ENCODE measurements around the gene APOBEC3A.
"Not testable (repeated sequence)": the region's sequence is repeated elsewhere in the genome, so short reads cannot be mapped to it uniquely, and the experiment has no call there.

APOBEC3A gene

GRCh38 chr22:38943201-38943600 is 14.2 kb upstream of the APOBEC3A start:
- DNase-seq (ENCODE audit: low read depth): no peak

- no peak for DNase-seq (ENCODE audit: low read depth)
Measured at GRCh38 chr22:38943882-38944281, 13.5 kb upstream of the APOBEC3A start.

GRCh38 chr22:38944653-38945052 is 12.8 kb upstream of the APOBEC3A start:
- no peak for DNase-seq (ENCODE audit: low read depth)

GRCh38 chr22:38945706-38946338 is 11.6 kb upstream of the APOBEC3A start:
- not testable (repeated sequence) for DNase-seq (ENCODE audit: low read depth)

- no peak for DNase-seq (ENCODE audit: low read depth)
Measured at GRCh38 chr22:38946771-38947170, 10.6 kb upstream of the APOBEC3A start.

DNA sequence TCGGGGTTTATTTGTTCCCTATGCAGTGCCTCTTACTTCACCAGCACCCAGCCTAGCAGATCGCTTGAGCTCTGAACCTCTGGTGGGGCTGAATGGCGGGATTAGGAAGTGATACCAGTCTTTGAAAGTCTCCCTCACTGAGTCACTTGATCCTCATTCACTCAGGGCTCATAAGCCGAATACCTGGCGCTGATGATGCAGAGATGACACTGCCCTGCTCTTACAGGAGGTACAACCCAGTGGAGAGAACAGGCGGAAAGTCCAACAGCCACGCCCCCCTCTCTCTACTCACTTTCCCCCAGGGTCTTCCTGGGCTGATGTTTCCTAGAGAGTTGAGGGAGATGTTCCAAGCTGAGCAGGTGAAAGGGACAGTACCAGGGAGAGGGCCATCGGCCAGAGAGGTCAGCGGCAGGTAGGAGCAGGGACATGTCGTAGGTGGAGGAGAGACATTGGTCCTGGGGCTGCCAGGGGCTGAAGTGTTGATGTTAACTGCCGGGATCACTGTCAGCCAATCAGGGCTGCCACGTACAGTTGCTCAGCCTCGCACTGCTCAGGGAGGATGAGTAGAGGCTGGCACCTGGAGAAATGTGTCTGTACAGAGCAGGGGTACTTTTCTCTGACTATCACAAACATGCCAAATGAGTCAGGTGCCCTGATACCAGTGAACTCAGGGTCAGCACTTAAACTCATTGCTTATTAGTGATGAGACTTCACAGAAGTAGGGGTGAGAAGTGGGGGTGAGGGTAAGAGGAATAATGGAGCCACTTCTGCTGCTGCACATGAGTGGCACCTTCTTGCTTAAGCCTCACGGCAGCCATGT is 9.9 kb upstream of the APOBEC3A start:
- no peak for DNase-seq (ENCODE audit: low read depth)

- no peak for DNase-seq (ENCODE audit: low read depth)
Measured at GRCh38 chr22:38948181-38948940, 9.0 kb upstream of the APOBEC3A start.

GRCh38 chr22:38949889-38950405 is 7.5 kb upstream of the APOBEC3A start:
- DNase-seq (ENCODE audit: low read depth): no peak

GRCh38 chr22:38950527-38951295 is 6.7 kb upstream of the APOBEC3A start:
- DNase-seq (ENCODE audit: low read depth): no peak

GRCh38 chr22:38951734-38952133 is 5.7 kb upstream of the APOBEC3A start:
- no peak for DNase-seq (ENCODE audit: low read depth)

DNA sequence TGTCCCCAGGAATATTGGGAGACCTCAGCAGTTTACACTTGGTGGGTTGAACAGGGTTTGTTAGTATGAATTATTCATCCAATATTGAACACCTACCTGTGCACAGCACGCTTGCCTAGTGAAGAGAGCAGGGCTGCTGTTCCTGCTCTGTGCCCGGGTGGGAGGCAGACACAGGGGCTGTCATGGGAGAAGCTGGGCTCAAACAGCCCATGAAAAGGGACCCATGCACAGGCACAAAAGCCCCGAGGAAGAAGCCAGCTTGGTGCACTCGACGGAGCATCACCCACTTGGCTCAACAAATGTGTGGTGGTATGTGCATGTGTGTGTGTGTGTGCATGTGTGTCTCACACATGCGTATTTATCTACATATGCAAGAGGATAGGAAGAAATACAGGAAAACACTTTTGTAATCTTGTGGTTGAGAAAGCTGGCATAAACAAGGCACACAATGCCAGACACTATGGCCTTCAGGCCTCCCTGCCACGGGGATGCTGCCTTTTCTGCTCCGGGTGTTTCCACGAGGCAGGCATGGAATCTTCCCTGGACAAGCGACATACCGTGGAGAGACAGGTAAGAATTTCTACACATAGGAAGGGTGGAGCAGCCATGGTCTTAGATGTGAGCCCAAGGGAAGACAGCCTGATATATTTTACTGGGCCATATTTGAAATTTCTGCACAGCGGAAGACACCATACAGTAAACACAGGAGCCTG is 5.0 kb upstream of the APOBEC3A start:
- DNase-seq (ENCODE audit: low read depth): no peak

DNA sequence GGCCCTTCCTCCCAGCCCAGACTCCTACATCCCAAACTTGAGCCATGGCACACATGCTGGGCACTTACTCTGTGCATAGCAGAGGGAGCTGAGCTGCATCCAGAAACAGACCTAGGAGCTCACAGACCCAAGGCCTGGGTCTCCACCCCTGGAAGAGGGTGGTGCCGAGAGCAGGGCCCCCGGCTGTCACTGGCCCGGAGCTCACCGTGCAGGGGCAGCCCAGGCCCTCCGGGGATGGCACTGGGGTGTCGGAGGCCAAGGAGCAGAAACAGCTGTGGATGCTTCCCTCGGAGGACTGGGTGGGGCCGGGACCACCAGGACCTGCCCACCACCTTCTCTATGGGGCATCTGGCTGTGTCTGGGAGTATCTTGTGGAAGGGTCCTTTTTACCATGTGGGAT is 4.3 kb upstream of the APOBEC3A start:
- no peak for DNase-seq (ENCODE audit: low read depth)

DNA sequence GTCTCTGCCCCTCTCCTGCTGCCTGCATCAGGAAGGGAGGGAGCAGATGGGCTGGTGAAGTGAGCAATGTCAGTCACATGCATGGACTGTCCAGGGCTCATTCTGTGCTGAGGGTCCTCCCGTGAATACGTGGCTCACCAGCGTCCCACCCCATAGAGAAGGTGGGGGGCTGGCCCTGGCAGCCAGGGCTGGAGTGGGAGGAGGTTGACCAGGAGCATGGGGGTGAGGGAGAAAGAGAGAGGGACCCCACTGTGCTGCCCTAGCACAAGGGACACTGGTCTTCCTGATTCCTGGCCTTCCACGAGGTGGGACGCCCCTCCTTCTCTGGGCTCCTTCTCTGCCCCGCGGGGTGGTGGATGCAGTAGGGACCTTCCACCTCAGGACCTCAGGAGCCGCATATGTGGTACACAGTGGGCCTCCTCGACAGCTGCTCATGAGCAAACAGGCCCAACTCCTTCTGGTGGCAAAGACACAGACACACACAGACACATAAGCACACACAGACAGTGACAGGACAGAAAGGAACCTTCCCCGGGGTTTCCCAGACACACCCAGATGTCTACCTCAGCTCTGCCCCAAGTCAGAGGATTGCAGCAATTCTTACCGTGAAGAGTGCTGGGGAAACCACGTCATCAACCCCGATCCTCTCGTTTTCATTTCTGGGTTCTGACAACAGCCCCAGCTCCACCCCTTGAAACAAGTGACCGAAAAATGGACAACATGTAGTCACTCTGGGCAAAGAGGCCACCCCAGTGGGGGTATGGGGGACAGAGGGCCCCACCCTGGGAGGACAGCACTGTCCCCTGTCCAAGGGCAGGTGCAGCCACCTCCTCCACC is 3.6 kb upstream of the APOBEC3A start:
- DNase-seq (ENCODE audit: low read depth): no peak

DNA sequence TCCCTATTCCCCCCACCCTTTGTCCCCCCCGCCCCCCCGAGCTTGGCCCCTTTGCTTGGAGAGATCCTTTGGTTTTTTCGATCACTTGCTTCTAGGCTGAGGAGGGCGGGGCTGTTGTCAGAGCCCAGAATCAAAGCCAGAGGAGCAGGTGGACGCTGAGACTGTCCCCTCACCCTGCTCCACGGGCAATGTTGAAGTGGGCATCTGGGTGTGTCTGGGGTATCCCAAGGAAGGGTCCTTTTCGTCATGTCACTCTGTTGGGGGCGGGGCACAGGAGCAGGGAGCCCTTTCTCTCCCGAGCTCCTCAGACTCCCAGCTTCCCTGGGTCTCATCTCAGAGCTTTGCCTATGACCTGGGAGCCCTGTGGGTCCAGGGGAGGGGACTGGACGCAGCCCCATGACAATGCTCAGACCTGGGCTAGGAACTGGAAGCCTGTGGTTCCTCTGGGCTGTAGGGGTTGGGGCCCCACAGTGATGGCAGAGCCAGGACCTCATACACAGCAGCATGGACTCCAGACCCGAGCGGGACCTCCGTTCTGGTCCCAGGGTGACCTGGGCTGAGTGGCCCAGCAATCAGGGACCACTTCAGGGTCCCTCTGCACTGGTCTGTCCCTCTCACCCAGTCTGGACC is 2.9 kb upstream of the APOBEC3A start:
- no peak for DNase-seq (ENCODE audit: low read depth)

DNA sequence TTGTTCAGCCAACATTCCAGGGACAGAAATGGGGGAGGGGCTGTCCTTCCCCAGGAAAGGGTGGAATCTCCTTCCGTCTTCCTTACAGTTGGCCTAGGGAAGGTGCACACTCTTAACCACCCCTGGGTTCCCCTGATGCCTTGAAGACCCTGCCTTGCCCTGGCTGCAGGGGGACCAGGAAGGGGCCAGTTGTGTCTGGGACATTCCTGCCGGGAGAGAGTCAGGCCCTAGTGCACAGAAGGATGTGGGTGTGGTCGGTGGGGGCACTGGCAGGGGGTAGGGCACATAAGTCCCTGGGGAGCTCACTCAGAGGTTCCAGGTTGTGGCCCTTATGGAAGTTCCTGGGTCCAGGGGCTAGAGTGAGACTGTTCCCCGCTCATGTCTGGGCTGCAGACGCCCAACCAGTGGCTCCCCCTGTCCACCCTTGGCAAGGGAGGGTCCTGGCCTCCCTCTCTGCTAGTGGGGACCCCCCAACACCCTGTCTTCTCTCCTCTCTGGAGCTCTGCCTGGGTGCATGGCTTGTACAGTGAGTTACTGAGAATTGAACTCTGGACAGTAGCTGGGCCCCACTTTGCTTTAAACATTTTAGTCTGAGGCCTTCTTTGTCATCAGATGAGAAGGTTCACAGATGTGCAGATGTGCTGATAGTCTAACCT is 2.0 kb upstream of the APOBEC3A start:
- DNase-seq (ENCODE audit: low read depth): no peak

DNA sequence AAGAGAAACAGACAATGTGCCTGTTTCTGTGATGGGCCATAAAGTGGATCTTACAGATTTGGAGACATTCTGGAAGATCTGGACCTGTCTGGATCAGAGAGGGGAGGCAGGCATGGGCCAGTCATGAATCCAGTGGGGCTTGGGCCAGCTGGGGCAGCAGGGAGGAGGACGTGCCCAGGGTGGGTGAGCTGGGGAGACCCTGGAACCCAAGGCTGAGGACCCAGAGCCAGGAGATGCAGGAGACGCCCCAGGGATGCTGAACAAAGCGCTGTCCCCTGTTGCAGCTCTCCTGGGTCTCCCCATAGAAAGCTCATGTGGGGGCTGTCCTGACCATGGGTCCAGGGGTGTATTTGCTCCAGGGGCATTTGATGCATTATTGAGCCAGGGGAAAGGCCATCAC is 1.5 kb upstream of the APOBEC3A start:
- DNase-seq (ENCODE audit: low read depth): no peak

- DNase-seq (ENCODE audit: low read depth): no peak
Measured at GRCh38 chr22:38956551-38956950, 858 bp upstream of the APOBEC3A start.

DNA sequence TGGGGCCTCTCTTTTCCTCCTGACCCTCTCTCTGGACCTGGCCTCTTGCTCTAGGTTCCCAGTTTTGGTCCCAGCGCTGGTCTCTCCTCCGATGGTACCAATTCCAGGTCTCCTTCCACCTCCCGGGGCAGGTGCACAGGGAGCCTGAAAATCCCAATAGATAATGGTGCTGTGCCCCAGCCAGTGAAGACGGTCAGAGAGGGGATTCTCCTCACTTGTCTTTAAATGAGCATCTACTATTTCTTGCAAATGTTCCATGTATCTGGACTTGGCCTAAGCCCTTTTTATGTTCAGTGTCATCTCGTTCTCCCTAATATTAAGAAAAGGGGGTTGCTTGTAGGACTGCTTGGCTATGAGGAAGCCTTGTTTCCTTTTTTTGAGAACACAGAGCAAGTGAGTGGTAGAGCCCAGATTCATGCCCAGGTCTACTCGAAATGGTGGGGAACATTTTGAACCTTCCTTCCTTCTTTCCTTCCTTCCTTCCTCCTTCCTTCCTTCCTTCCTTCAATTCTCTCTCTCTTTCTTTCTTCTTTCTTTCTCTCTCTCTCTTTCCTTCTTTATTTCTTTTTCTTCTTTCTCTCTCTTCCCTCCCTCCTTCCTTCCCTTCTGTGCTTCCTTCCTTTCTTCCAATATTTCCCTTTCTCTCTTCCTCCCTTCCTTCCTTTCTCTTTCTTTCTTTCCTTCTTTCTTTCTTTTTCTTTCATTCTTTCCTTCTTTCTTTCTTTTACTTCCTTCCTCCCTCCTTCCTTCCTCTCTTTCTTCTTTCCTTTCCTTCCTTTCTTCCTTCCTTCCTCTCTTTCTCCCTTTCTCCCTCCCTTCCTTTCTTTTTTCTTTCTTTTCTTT is 620 bp downstream of the APOBEC3A start:
- DNase-seq (ENCODE audit: low read depth): no peak

DNA sequence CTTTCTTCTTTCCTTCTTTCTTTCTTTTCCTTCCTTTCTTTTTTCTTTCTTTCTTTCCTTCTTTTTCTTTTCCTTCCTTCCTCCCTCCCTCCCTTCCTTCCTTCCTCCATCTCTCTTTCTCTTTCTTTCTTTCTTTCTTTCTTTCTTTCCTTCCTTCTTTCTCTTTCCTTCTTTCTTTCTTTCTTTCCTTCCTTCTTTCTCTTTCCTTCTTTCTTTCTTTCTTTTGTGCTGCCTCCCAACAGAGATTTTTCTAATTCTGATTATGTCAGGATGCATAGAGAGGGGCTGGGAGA is 1.2 kb downstream of the APOBEC3A start:
- not testable (repeated sequence) for DNase-seq (ENCODE audit: low read depth)
